GM23338 (cell line): ENCODE results near the gene CH25H. TPM values are rescaled to one million over a fixed set of nuclear protein-coding genes. Genes with fewer than 3 reads are reported as not detected.
"Not testable (repeated sequence)": the region's sequence is repeated elsewhere in the genome, so short reads cannot be mapped to it uniquely, and the experiment has no call there.

ENCODE experiments used
- ATAC-seq: fragments of 200-7000 bp; cut with Tn5 transposase; 3 replicates; pipeline ENCODE4 v1.9.1; 2020
- DNase-seq: peaks from one replicate; pipeline ENCODE4 v3.0.0-alpha.2; 2015; ENCODE audit warnings: low spot score
- H2AFZ ChIP-seq: fragments of 200-600 bp; sonication (generic); 2 replicates; pipeline ENCODE4 v1.8.0; 2016; ENCODE audit warnings: antibody characterized with exemption, mild to moderate bottlenecking, moderate library complexity
- H3F3A ChIP-seq: fragments of 200-600 bp; sonication (generic); replicated peaks from 2 replicates; pipeline ENCODE4 v1.8.0; 2017; ENCODE audit warnings: antibody characterized with exemption, mixed run types, low read depth
- H3K27ac ChIP-seq: fragments of 200-600 bp; sonication (generic); 2 replicates; pipeline ENCODE4 v1.6.1; 2016; ENCODE audit warnings: low read depth
- H3K27me3 ChIP-seq: fragments of 200-600 bp; sonication (generic); 2 replicates; pipeline ENCODE4 v1.8.0; 2016; ENCODE audit warnings: mild to moderate bottlenecking, mixed run types, moderate library complexity; ENCODE audit not compliant: insufficient read depth
- H3K36me3 ChIP-seq: fragments of 200-600 bp; sonication (generic); 2 replicates; pipeline ENCODE4 v1.8.0; 2016; ENCODE audit warnings: mild to moderate bottlenecking; ENCODE audit not compliant: insufficient read depth
- H3K4me1 ChIP-seq: fragments of 200-600 bp; sonication (generic); 2 replicates; pipeline ENCODE4 v1.8.0; 2016; ENCODE audit warnings: mild to moderate bottlenecking, moderate library complexity; ENCODE audit not compliant: insufficient read depth
- H3K4me2 ChIP-seq: fragments of 200-600 bp; sonication (generic); 2 replicates; pipeline ENCODE4 v1.7.1; 2017; ENCODE audit warnings: mixed run types
- H3K4me3 ChIP-seq: fragments of 200-600 bp; sonication (generic); 2 replicates; pipeline ENCODE4 v1.6.1; 2016; ENCODE audit warnings: mixed run types
- H3K79me2 ChIP-seq: fragments of 200-600 bp; sonication (generic); replicated peaks from 2 replicates; pipeline ENCODE4 v1.8.0; 2017; ENCODE audit warnings: mild to moderate bottlenecking; ENCODE audit not compliant: insufficient read depth
- H3K9me2 ChIP-seq: fragments of 200-600 bp; sonication (generic); 2 replicates; pipeline ENCODE4 v1.8.0; 2017; ENCODE audit not compliant: insufficient read depth
- H4K20me1 ChIP-seq: fragments of 200-600 bp; sonication (generic); replicated peaks from 2 replicates; pipeline ENCODE4 v1.8.0; 2017; ENCODE audit warnings: mild to moderate bottlenecking; ENCODE audit not compliant: insufficient read depth
- H3K27ac Mint-ChIP-seq: 2 replicates; pipeline ENCODE4 v1.8.0; 2020; ENCODE audit warnings: inconsistent platforms, mild to moderate bottlenecking, moderate library complexity, mixed read lengths
- H3K27me3 Mint-ChIP-seq: 3 replicates; pipeline ENCODE4 v1.8.0; 2022; ENCODE audit warnings: low read depth, mild to moderate bottlenecking, moderate library complexity, mixed read lengths, inconsistent platforms; ENCODE audit not compliant: insufficient read depth, poor library complexity
- H3K36me3 Mint-ChIP-seq: 3 replicates; pipeline ENCODE4 v1.8.0; 2021; ENCODE audit warnings: low read depth, mild to moderate bottlenecking, inconsistent platforms, moderate library complexity, mixed read lengths
- H3K4me1 Mint-ChIP-seq: 3 replicates; pipeline ENCODE4 v1.8.0; 2020; ENCODE audit warnings: mild to moderate bottlenecking, inconsistent platforms, mixed read lengths
- H3K4me3 Mint-ChIP-seq: 3 replicates; pipeline ENCODE4 v1.8.0; 2021; ENCODE audit warnings: moderate library complexity, mild to moderate bottlenecking, inconsistent platforms, mixed read lengths
- H3K9me3 Mint-ChIP-seq: 3 replicates; pipeline ENCODE4 v1.8.0; 2020; ENCODE audit warnings: moderate library complexity, mild to moderate bottlenecking, inconsistent platforms, mixed read lengths
- ETS1 ChIP-seq: IDR thresholded peaks from 2 replicates; pipeline ENCODE4 v1.6.1; 2016; ENCODE audit warnings: antibody characterized with exemption
- JUNB ChIP-seq: IDR thresholded peaks from one replicate; pipeline ENCODE4 v1.6.1; 2016; ENCODE audit warnings: antibody characterized with exemption; ENCODE audit not compliant: unreplicated experiment
- REST ChIP-seq: IDR thresholded peaks from one replicate; pipeline ENCODE4 v1.6.1; 2018; ENCODE audit warnings: antibody characterized with exemption; ENCODE audit not compliant: unreplicated experiment
- polyA plus RNA-seq: library from polyadenylated mRNA; unstranded; fragments of >200 nt; fragmentation: Nextera tagmentation; extraction: Ambion mirVana; gene quantifications from 2 replicates; pipeline ENCODE4 v1.2.1, GENCODE V29; 2016
- total RNA-seq: library from RNA; depleted of rRNA; stranded (reverse); fragments of >200 nt; shearing (Covaris generic); gene quantifications from 2 replicates; pipeline ENCODE4 v1.2.3, GENCODE V29; 2014

Gene CH25H
- total and polyA plus RNA-seq, 2 experiments from 2014 or later: 1.3 to 1.7 TPM

GRCh38 chr10:89171263-89171872 lies 35.7 kb downstream of the CH25H start (continued):
- no peak for TF ChIP-seq REST

- not testable (repeated sequence) for ATAC-seq, DNase-seq, H3K36me3 ChIP-seq, H3F3A ChIP-seq, H3K79me2 ChIP-seq, H3K4me3 Mint-ChIP-seq, H2AFZ ChIP-seq, H3K4me2 ChIP-seq, H3K9me3 Mint-ChIP-seq, H3K4me3 ChIP-seq, H4K20me1 ChIP-seq, H3K27ac Mint-ChIP-seq, H3K27me3 Mint-ChIP-seq, H3K4me1 ChIP-seq, H3K27me3 ChIP-seq, H3K27ac ChIP-seq, H3K36me3 Mint-ChIP-seq
- H3K9me2 ChIP-seq: peaks cover 15% of the 10 kb centered on the region; the same call in 1 of the 2 replicates
- peaks cover 23% of the 10 kb centered on the region for H3K4me1 Mint-ChIP-seq
These were observed 38.7 kb downstream of the CH25H start for GRCh38 chr10:89168354-89168900.

- Histone ChIP-seq H3K27ac (no peak overlapping the region), H3K27me3 (no peaks in the 10 kb centered on the region), H3K79me2 (no peaks in the 10 kb centered on the region), H3K4me1 (peaks cover 3% of the 10 kb centered on the region; the same call in 1 of the 2 replicates), H3F3A (no peaks in the 10 kb centered on the region), H3K36me3 (no peaks in the 10 kb centered on the region), H3K4me3 (no peak overlapping the region), H3K4me2 (no peak overlapping the region), H2AFZ (peak overlapping the region; percentile 19; the same call in 1 of the 2 replicates), H3K9me2 (peaks cover 15% of the 10 kb centered on the region; the same call in 1 of the 2 replicates), H4K20me1 (no peaks in the 10 kb centered on the region)
- Mint-ChIP-seq H3K27ac (no peak overlapping the region), H3K36me3 (no peaks in the 10 kb centered on the region), H3K4me1 (peaks cover 18% of the 10 kb centered on the region), H3K27me3 (no peaks in the 10 kb centered on the region), H3K4me3 (no peak overlapping the region), H3K9me3 (no peaks in the 10 kb centered on the region; the same call in 2 of the 3 replicates)
- ATAC-seq: no peak
- DNase-seq: no peak
- TF ChIP-seq JUNB (no peak), ETS1 (no peak), REST (no peak)
These were observed 39.2 kb downstream of the CH25H start for GRCh38 chr10:89167915-89168314.
